PC-3 (cell line): ENCODE results near the gene VSIG10L2. TPM values are rescaled to one million over a fixed set of nuclear protein-coding genes. Genes with fewer than 3 reads are reported as not detected.

ENCODE experiments used
- ATAC-seq: fragments of 200-7000 bp; cut with Tn5 transposase; 2 replicates; pipeline ENCODE4 v1.9.1; 2020; ENCODE audit warnings: mild to moderate bottlenecking, moderate library complexity
- BruUV-seq: library from RNA; stranded (reverse); fragments of 400-500 nt; replicated peaks from 2 replicates; lab custom pipeline; 2021; lab: Mats Ljungman, UMichigan
- CTCF ChIA-PET: fragments of 300-600 bp; sonication (Branson Sonifier 250); formaldehyde crosslinking; loops from one replicate; lab custom pipeline; 2022; ENCODE audit warnings: antibody characterized with exemption; lab: Charles Lee
- POLR2A ChIA-PET: fragments of 300-600 bp; sonication (Branson Sonifier 250); formaldehyde crosslinking; loops from one replicate; lab custom pipeline; 2022; ENCODE audit warnings: antibody characterized with exemption; ENCODE audit not compliant: unreplicated experiment; lab: Charles Lee
- DNase-seq: peaks from one replicate; pipeline ENCODE4 v3.0.0-alpha.2; 2015
- H2AFZ ChIP-seq: fragments of 300-600 bp; sonication (generic); 2 replicates; pipeline ENCODE4 v1.6.0; 2016; ENCODE audit warnings: antibody characterized with exemption, low read length
- H3F3A ChIP-seq: fragments of 300-600 bp; sonication (generic); one replicate; pipeline ENCODE4 v1.6.0; 2017; ENCODE audit warnings: antibody characterized with exemption, low read length, control low read depth, mild to moderate bottlenecking; ENCODE audit not compliant: unreplicated experiment
- H3K27ac ChIP-seq: fragments of 300-600 bp; sonication (generic); 2 replicates; pipeline ENCODE4 v1.5.1; 2016; ENCODE audit warnings: mild to moderate bottlenecking, low read length
- H3K27me3 ChIP-seq: fragments of 300-600 bp; sonication (generic); 2 replicates; pipeline ENCODE4 v1.6.1; 2016; ENCODE audit warnings: low read length, mixed read lengths
- H3K36me3 ChIP-seq: fragments of 300-600 bp; sonication (generic); 2 replicates; pipeline ENCODE4 v1.6.1; 2016; ENCODE audit warnings: low read depth, mixed run types, low read length, mixed read lengths
- H3K4me1 ChIP-seq: fragments of 300-600 bp; sonication (generic); 2 replicates; pipeline ENCODE4 v1.5.1; 2016; ENCODE audit warnings: low read length; ENCODE audit not compliant: insufficient read depth
- H3K4me2 ChIP-seq: fragments of 300-600 bp; sonication (generic); 2 replicates; pipeline ENCODE4 v1.6.0; 2016; ENCODE audit warnings: low read length
- H3K4me3 ChIP-seq: fragments of 300-600 bp; sonication (generic); 2 replicates; pipeline ENCODE4 v1.5.1; 2016; ENCODE audit warnings: mild to moderate bottlenecking, low read length, mixed read lengths
- H3K79me2 ChIP-seq: fragments of 300-600 bp; sonication (generic); 2 replicates; pipeline ENCODE4 v1.6.1; 2017; ENCODE audit warnings: low read length, mixed read lengths
- H3K9ac ChIP-seq: fragments of 300-600 bp; sonication (generic); 2 replicates; pipeline ENCODE4 v1.6.0; 2016; ENCODE audit warnings: mild to moderate bottlenecking, low read length
- H3K9me2 ChIP-seq: fragments of 300-600 bp; sonication (generic); replicated peaks from 2 replicates; pipeline ENCODE4 v1.6.1; 2016; ENCODE audit warnings: mixed run types, low read length, mixed read lengths
- H3K9me3 ChIP-seq: fragments of 300-600 bp; sonication (generic); 2 replicates; pipeline ENCODE4 v1.6.1; 2016; ENCODE audit warnings: low read length, mixed read lengths
- H4K20me1 ChIP-seq: fragments of 300-600 bp; sonication (generic); 2 replicates; pipeline ENCODE4 v1.6.1; 2016; ENCODE audit warnings: low read length, mixed read lengths
- EZH2 ChIP-seq: fragments of 300-600 bp; sonication (generic); IDR thresholded peaks from one replicate; pipeline ENCODE4 v1.6.1; 2017; ENCODE audit warnings: antibody characterized with exemption, mild to moderate bottlenecking, low read length; ENCODE audit not compliant: unreplicated experiment
- EZH2phosphoT487 ChIP-seq: fragments of 300-600 bp; sonication (generic); IDR thresholded peaks from 2 replicates; pipeline ENCODE4 v1.6.1; 2018; ENCODE audit warnings: mild to moderate bottlenecking, antibody characterized with exemption, low read length, borderline replicate concordance
- intact Hi-C: fragments of 100-400 bp; cut with micrococcal nuclease; formaldehyde crosslinking; loops from 2 replicates; pipeline ENCODE4 v1.9.0; 2023
- total RNA-seq: library from RNA; depleted of rRNA; stranded (reverse); fragments of >200 nt; gene quantifications from 2 replicates; pipeline ENCODE4 v1.2.3, GENCODE V29; 2014
- TF ChIP-seq, protein P1 (sequence below): fragments of 300-600 bp; sonication (generic); conservative IDR thresholded peaks from 2 replicates; pipeline ENCODE4 v1.5.1; 2017; ENCODE audit warnings: antibody characterized with exemption, low read depth, mild to moderate bottlenecking, low read length

The VSIG10L2 gene
- total RNA-seq, 1 experiment from 2014 or later: not detected

DNA sequence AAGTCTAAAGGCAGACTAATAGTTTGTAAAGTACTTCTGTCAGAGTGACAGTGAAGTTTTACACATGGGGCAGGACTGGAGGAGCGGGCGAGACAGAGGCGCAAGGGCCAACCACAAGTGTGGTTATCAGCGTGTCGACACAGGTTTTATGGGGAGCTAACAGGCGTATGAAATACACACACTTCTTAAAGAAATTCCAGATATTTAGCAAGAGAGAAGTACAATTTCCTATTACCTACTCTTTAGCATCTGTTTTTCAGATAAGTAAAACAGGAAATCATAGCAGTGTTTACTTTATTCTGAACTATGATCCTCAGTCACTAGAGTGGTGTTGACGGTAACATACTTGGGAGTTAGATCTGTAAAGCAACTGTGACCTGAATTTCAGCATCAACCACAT lies 22.5 kb downstream of the VSIG10L2 start:
- Histone ChIP-seq H3K27me3 (no peaks in the 10 kb centered on the region), H3K9me2 (no peaks in the 10 kb centered on the region), H2AFZ (no peak overlapping the region), H3F3A (no peaks in the 10 kb centered on the region), H3K36me3 (no peaks in the 10 kb centered on the region), H3K4me2 (no peak overlapping the region), H3K27ac (no peak overlapping the region), H3K9me3 (no peaks in the 10 kb centered on the region), H3K4me1 (peaks cover 6% of the 10 kb centered on the region), H3K4me3 (no peak overlapping the region), H3K79me2 (no peaks in the 10 kb centered on the region), H3K9ac (no peak overlapping the region), H4K20me1 (no peaks in the 10 kb centered on the region)
- DNase-seq (no peak), ATAC-seq (no peak)
- no TSS peak for BruUV-seq
- ChIA-PET POLR2A (no interaction called here), CTCF (no interaction called here)
- TF ChIP-seq EZH2 (no peak), EZH2phosphoT487 (no peak)
- TF ChIP-seq, protein P1, sequence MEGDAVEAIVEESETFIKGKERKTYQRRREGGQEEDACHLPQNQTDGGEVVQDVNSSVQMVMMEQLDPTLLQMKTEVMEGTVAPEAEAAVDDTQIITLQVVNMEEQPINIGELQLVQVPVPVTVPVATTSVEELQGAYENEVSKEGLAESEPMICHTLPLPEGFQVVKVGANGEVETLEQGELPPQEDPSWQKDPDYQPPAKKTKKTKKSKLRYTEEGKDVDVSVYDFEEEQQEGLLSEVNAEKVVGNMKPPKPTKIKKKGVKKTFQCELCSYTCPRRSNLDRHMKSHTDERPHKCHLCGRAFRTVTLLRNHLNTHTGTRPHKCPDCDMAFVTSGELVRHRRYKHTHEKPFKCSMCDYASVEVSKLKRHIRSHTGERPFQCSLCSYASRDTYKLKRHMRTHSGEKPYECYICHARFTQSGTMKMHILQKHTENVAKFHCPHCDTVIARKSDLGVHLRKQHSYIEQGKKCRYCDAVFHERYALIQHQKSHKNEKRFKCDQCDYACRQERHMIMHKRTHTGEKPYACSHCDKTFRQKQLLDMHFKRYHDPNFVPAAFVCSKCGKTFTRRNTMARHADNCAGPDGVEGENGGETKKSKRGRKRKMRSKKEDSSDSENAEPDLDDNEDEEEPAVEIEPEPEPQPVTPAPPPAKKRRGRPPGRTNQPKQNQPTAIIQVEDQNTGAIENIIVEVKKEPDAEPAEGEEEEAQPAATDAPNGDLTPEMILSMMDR: no peak
- intact Hi-C loops: no loop called here

DNA sequence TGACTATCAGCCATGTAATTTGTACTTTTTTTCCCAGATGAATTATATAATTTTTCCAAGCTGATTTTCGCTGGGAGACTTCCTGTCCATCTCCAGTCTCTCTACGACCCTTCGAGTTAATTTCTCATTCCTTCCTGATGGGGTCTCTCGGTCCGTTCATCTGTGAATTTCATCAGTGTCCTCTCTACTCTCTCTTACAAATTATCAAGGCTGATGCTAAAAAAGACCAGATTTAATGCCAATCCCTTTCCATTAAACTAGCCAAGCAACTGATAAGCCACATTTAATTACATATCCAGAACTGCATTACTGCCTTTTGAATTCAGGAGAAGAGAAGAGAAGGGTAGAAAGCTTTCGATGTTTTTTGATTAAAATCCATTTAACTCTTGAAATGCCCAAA lies 25.8 kb downstream of the VSIG10L2 start:
- H2AFZ ChIP-seq: no peak overlapping the region
- ChIA-PET POLR2A (no interaction called here), CTCF (no interaction called here)
- H3K4me1 ChIP-seq: peaks cover 6% of the 10 kb centered on the region
- H3K36me3 ChIP-seq: no peaks in the 10 kb centered on the region
- no peak for TF ChIP-seq EZH2
- no peak for TF ChIP-seq EZH2phosphoT487
- TF ChIP-seq, protein P1: no peak
- no peaks in the 10 kb centered on the region for H3K9me2 ChIP-seq
- no peak overlapping the region for H3K4me3 ChIP-seq
- H3K79me2 ChIP-seq: no peaks in the 10 kb centered on the region
- no peak overlapping the region for H3K4me2 ChIP-seq
- no peak overlapping the region for H3K27ac ChIP-seq
- H3K9me3 ChIP-seq: no peaks in the 10 kb centered on the region
- DNase-seq (no peak), ATAC-seq (no peak)
- no peaks in the 10 kb centered on the region for H3F3A ChIP-seq
- no peaks in the 10 kb centered on the region for H4K20me1 ChIP-seq
- H3K9ac ChIP-seq: no peak overlapping the region
- BruUV-seq: no TSS peak
- H3K27me3 ChIP-seq: no peaks in the 10 kb centered on the region
- intact Hi-C loops: no loop called here

DNA sequence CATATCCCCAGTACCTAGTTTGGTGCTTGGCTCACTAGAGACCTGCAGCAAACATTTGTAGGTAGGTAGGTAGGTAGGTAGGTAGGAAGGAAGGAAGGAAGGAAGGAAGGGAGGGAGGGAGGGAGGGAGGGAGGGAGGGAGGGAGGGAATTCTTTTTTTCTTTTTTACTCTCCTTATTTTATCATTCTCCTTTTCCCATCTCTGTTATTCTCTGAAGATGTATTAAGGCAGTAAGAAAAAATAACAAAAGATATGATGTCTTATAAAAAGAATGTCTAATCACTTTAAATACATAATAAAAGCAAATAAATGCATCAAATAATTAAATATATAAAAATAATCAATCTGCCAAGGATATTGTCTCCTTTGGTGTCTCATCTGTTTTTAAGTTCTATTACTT lies 28.4 kb downstream of the VSIG10L2 start:
- no peak overlapping the region for H3K4me3 ChIP-seq
- intact Hi-C loops: no loop called here
- H4K20me1 ChIP-seq: no peaks in the 10 kb centered on the region
- H3K27ac ChIP-seq: no peak overlapping the region
- H3K9me3 ChIP-seq: no peaks in the 10 kb centered on the region
- H3K4me1 ChIP-seq: no peaks in the 10 kb centered on the region
- BruUV-seq: no TSS peak
- DNase-seq (no peak), ATAC-seq (no peak)
- no peak overlapping the region for H2AFZ ChIP-seq
- H3K27me3 ChIP-seq: no peaks in the 10 kb centered on the region
- no peaks in the 10 kb centered on the region for H3K9me2 ChIP-seq
- no peaks in the 10 kb centered on the region for H3F3A ChIP-seq
- TF ChIP-seq EZH2phosphoT487: no peak
- TF ChIP-seq EZH2: no peak
- H3K79me2 ChIP-seq: no peaks in the 10 kb centered on the region
- H3K9ac ChIP-seq: no peak overlapping the region
- ChIA-PET CTCF (no interaction called here), POLR2A (no interaction called here)
- H3K36me3 ChIP-seq: no peaks in the 10 kb centered on the region
- no peak overlapping the region for H3K4me2 ChIP-seq
